Stimulated activated CD8-positive, alpha-beta memory T cell treated with anti-CD3 and anti-CD28 coated beads, Interleukin-7, amount 100 ng/mL, for 24 hours (primary cell): ENCODE measurements around the gene HCN4.

ENCODE experiments used
- DNase-seq: peaks from one replicate; pipeline ENCODE4 v3.0.0-alpha.2; 2020; ENCODE audit warnings: low read depth

The HCN4 gene

GRCh38 chr15:73378089-73378488, 9.3 kb upstream of the HCN4 start:
- no peak for DNase-seq

- DNase-seq: no peak
These were observed 7.1 kb upstream of the HCN4 start for GRCh38 chr15:73375755-73376305.

GRCh38 chr15:73375012-73375411, 6.3 kb upstream of the HCN4 start:
- DNase-seq: no peak

GRCh38 chr15:73374604-73375003, 5.8 kb upstream of the HCN4 start:
- no peak for DNase-seq

- DNase-seq: no peak
These were observed 4.5 kb upstream of the HCN4 start for GRCh38 chr15:73373221-73373620.

GRCh38 chr15:73371812-73372211, 3.1 kb upstream of the HCN4 start:
- DNase-seq: no peak

GRCh38 chr15:73370151-73370550, 1.4 kb upstream of the HCN4 start:
- DNase-seq: no peak

GRCh38 chr15:73369154-73369694, 466 bp upstream of the HCN4 start:
- DNase-seq: no peak

GRCh38 chr15:73367624-73368300, 996 bp downstream of the HCN4 start:
- no peak for DNase-seq

- DNase-seq: no peak
These were observed 1.8 kb downstream of the HCN4 start for GRCh38 chr15:73366766-73367623.

- no peak for DNase-seq
These were observed 4.7 kb downstream of the HCN4 start for GRCh38 chr15:73364070-73364469.

- DNase-seq: no peak
These were observed 5.9 kb downstream of the HCN4 start for GRCh38 chr15:73362900-73363299.

GRCh38 chr15:73361337-73361736, 7.4 kb downstream of the HCN4 start:
- DNase-seq: no peak

- DNase-seq: no peak
These were observed 9.1 kb downstream of the HCN4 start for GRCh38 chr15:73359651-73360050.

GRCh38 chr15:73357999-73358665, 10.6 kb downstream of the HCN4 start:
- no peak for DNase-seq

GRCh38 chr15:73355612-73356265, 13.0 kb downstream of the HCN4 start:
- DNase-seq: no peak

- no peak for DNase-seq
These were observed 14.5 kb downstream of the HCN4 start for GRCh38 chr15:73354241-73354640.

GRCh38 chr15:73353734-73354133, 15.0 kb downstream of the HCN4 start:
- DNase-seq: no peak

- DNase-seq: no peak
These were observed 16.7 kb downstream of the HCN4 start for GRCh38 chr15:73352082-73352481.

GRCh38 chr15:73349191-73349590, 19.6 kb downstream of the HCN4 start:
- DNase-seq: no peak

- DNase-seq: peak; percentile 28
These were observed 21.9 kb downstream of the HCN4 start for GRCh38 chr15:73346735-73347312.
